PC-9 (cell line): ENCODE data around the gene SLC12A6.

ENCODE experiments used
- CTCF ChIP-seq: fragments of 200-600 bp; sonication (generic); conservative IDR thresholded peaks from 2 replicates; pipeline ENCODE4 v1.6.1; 2017; ENCODE audit warnings: mixed run types, antibody characterized with exemption, mild to moderate bottlenecking, moderate library complexity
- EZH2 ChIP-seq: fragments of 200-600 bp; sonication (generic); IDR thresholded peaks from 2 replicates; pipeline ENCODE4 v1.8.0; 2017; ENCODE audit warnings: antibody characterized with exemption, low read depth

DNA sequence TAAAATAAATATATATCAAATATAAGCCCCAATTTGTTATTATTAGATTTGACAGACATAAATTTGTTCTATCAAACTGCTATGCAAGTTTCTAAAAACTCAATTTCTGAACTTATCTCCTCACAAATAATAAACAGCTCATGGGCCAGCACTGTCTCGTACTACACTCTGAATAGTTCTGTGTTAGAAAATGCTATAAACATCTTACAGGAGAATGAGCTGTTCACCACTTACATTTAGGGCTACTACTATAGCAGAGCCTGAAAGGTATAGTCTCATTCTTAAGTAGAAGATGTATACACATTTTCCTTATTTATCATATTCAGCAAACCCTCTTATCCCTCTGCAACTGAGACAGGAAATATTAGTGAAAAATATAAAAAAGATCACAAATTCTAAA lies 12.6 kb downstream of the SLC12A6 start:
- TF ChIP-seq CTCF (no peak), EZH2 (no peak)
